Mucosa of descending colon (tissue), 3 donors: ENCODE measurements around the gene HIVEP1. TPM values are rescaled to one million over a fixed set of nuclear protein-coding genes. Genes with fewer than 3 reads are reported as not detected.

Source experiments
- ATAC-seq: fragments of 200-7000 bp; cut with Tn5 transposase; one replicate; pipeline ENCODE4 v1.9.1; 2020; ENCODE audit warnings: mild to moderate bottlenecking, moderate library complexity
- DNase-seq, 3 donors: peaks; one replicate each; pipeline ENCODE4 v3.0.0-alpha.2; 2020
- H3K36me3 ChIP-seq: fragments of 200-600 bp; one replicate; pipeline ENCODE4 v1.8.0; 2021; ENCODE audit warnings: low read depth, mild to moderate bottlenecking
- H3K4me1 ChIP-seq: fragments of 200-600 bp; one replicate; pipeline ENCODE4 v1.8.0; 2021; ENCODE audit warnings: low read depth, mild to moderate bottlenecking
- H3K4me3 ChIP-seq: fragments of 200-600 bp; one replicate; pipeline ENCODE4 v1.8.0; 2021; ENCODE audit warnings: mild to moderate bottlenecking
- H3K9me3 ChIP-seq: fragments of 200-600 bp; one replicate; pipeline ENCODE4 v1.8.0; 2021; ENCODE audit warnings: mild to moderate bottlenecking
- intact Hi-C, 2 donors: fragments of 100-400 bp; cut with DNase I in 1 of 2; cut with micrococcal nuclease in 1 of 2; formaldehyde crosslinking; loops; one replicate each; pipeline versions ENCODE4 v1.11.0 to v1.11.1; 2022; cut with DNase I, micrococcal nuclease
- total RNA-seq, 3 donors: library from RNA; stranded (reverse); fragmentation: NEBNext Ultra II Directional in 2 of 3; extraction: Animal tissue kit (Norgen Biotek cat#: 25700) in 2 of 3; gene quantifications; one replicate each; pipeline versions ENCODE4 v1.2.1 to v1.2.4, GENCODE V29; 2021 to 2023
- TF ChIP-seq, protein P1 (sequence below): fragments of 200-600 bp; IDR thresholded peaks from one replicate; pipeline ENCODE4 v1.8.0; 2022; ENCODE audit warnings: antibody characterized with exemption, mild to moderate bottlenecking
- donor health status: DM: no; HTN: no; CAD: no; lungs with moderate emphysema.
- donor health status: DM: no; HTN: no; CAD: no.
- donor health status: DM: no; HTN: yes; CAD: no.

HIVEP1 gene
- total RNA-seq, 3 donors from 2014 or later = 27.6 to 37.3 (median 35.8) TPM

DNA sequence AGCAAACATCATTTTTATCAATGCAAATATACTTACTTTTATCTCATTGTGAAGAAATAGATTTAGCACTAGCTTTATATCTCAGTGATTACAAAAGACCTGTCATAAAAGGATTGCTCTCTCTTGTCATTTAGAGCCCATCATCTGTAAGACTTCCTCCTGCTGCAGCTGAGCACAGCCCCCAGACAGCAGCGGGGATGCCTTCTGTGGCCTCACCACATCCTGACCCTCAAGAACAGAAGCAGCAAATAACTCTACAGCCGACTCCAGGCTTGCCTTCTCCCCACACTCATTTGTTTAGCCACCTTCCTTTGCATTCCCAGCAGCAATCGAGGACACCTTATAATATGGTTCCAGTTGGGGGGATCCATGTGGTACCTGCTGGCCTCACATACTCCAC, 151.0 kb downstream of the HIVEP1 start:
- TF ChIP-seq, protein P1, sequence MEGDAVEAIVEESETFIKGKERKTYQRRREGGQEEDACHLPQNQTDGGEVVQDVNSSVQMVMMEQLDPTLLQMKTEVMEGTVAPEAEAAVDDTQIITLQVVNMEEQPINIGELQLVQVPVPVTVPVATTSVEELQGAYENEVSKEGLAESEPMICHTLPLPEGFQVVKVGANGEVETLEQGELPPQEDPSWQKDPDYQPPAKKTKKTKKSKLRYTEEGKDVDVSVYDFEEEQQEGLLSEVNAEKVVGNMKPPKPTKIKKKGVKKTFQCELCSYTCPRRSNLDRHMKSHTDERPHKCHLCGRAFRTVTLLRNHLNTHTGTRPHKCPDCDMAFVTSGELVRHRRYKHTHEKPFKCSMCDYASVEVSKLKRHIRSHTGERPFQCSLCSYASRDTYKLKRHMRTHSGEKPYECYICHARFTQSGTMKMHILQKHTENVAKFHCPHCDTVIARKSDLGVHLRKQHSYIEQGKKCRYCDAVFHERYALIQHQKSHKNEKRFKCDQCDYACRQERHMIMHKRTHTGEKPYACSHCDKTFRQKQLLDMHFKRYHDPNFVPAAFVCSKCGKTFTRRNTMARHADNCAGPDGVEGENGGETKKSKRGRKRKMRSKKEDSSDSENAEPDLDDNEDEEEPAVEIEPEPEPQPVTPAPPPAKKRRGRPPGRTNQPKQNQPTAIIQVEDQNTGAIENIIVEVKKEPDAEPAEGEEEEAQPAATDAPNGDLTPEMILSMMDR = no peak
- Histone ChIP-seq H3K36me3 (no peaks in the 10 kb centered on the region), H3K4me3 (no peak overlapping the region), H3K9me3 (no peaks in the 10 kb centered on the region), H3K4me1 (no peaks in the 10 kb centered on the region)
- intact Hi-C loops = no loop called here
- peak; percentile 67 for ATAC-seq
- no peak for DNase-seq

DNA sequence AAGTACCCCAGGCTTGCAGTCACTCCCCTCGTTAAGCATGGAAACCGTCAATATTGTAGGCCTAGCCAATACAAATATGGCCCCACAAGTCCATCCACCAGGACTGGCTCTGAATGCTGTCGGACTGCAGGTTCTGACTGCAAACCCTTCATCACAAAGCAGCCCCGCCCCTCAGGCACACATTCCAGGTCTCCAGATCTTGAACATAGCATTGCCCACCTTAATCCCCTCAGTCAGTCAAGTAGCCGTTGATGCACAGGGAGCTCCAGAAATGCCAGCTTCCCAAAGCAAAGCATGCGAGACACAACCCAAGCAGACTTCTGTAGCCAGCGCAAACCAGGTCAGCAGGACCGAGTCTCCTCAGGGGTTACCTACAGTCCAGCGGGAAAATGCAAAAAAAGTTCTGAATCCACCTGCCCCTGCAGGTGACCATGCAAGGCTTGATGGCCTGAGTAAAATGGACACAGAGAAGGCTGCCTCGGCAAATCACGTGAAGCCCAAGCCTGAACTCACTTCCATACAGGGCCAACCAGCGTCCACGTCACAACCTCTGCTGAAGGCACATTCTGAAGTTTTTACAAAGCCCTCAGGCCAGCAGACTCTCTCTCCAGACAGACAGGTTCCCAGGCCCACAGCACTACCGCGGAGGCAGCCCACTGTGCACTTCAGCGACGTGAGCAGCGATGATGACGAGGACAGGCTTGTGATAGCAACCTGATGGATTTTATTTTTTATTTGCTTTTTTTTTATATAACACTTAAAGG, 151.8 kb downstream of the HIVEP1 start:
- no peak overlapping the region for H3K4me3 ChIP-seq
- DNase-seq (no peak), ATAC-seq (no peak)
- H3K36me3 ChIP-seq = no peaks in the 10 kb centered on the region
- TF ChIP-seq, protein P1 = no peak
- H3K9me3 ChIP-seq = no peaks in the 10 kb centered on the region
- intact Hi-C loops = no loop called here
- H3K4me1 ChIP-seq = no peaks in the 10 kb centered on the region

DNA sequence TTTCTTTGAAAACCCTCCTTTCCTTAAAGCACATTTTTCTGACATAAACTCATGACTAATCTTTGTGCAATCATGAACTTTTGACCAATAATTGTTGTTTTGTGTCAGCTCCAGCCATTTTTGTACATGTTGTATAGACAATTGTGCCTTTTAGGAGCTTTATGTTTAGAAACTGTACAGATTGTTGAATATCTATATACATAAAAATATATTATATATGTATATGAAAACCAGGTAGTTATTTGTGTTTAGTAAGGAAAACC, 152.3 kb downstream of the HIVEP1 start:
- ATAC-seq = no peak
- TF ChIP-seq, protein P1 = no peak
- Histone ChIP-seq H3K4me1 (no peaks in the 10 kb centered on the region), H3K4me3 (no peak overlapping the region), H3K9me3 (no peaks in the 10 kb centered on the region), H3K36me3 (no peaks in the 10 kb centered on the region)
- DNase-seq = no peak
- intact Hi-C loops = no loop called here

GRCh38 chr6:12165297-12165696, 153.2 kb downstream of the HIVEP1 start:
- intact Hi-C loops = no loop called here
- no peak for DNase-seq
- Histone ChIP-seq H3K4me3 (no peak overlapping the region), H3K4me1 (no peaks in the 10 kb centered on the region), H3K9me3 (no peaks in the 10 kb centered on the region), H3K36me3 (no peaks in the 10 kb centered on the region)
- TF ChIP-seq, protein P1 = no peak
- ATAC-seq = no peak

DNA sequence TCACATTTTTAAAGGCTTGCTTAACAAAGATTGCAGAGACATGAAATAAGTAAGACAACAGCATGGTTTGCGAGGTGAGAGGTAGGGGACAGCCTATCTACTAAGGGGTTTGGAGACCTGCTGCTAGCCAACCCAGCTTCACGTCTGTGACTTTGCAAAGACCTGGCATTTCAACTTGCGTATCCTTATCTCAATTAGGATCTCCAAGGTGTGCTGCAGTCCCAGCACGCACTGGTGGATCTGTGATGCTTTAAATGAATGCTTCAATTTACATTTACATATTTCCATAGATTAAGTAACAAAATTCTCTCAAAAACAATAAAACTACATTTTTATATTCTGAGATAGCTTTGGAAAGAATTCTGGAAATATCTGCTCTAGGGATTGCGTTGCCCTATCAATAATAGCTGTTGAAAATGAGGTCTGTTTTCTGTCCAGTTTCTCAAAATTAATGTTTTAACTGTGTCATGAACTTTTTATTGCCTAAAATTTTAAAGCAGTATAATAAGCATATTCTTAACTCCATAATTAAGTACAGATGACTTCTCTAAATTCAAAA, 153.7 kb downstream of the HIVEP1 start:
- intact Hi-C loops = no loop called here
- TF ChIP-seq, protein P1 = no peak
- DNase-seq = no peak
- no peak for ATAC-seq
- H3K4me1 ChIP-seq = no peaks in the 10 kb centered on the region
- no peaks in the 10 kb centered on the region for H3K9me3 ChIP-seq
- H3K4me3 ChIP-seq = no peak overlapping the region
- H3K36me3 ChIP-seq = no peaks in the 10 kb centered on the region
